Measurements from ENCODE around the gene CYFIP1.

The CYFIP1 gene

GRCh38 chr15:22888120-22888859 lies 91.9 kb downstream of the CYFIP1 start:
- no peak for DNase-seq

GRCh38 chr15:22887157-22887951 lies 92.8 kb downstream of the CYFIP1 start:
- DNase-seq, result no peak

DNA sequence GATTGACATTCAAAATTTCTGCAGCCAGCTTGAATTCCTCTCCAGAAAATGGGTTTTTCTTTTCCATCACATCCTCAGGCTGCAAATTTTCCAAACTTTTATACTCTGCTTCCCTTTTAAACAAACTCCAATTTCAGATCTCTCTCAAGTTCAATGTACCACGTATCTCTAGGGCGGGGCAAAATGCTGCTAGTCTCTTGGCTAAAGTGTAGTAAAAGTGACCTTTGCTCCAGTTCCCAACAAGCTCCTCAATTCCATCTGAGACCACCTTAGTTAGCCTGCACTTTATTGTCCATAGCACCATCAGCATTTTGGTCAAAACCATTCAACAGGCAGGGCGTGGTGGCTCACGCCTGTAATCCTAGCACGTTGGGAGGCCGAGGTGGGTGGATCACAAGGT lies 95.0 kb downstream of the CYFIP1 start:
- no peak for DNase-seq

DNA sequence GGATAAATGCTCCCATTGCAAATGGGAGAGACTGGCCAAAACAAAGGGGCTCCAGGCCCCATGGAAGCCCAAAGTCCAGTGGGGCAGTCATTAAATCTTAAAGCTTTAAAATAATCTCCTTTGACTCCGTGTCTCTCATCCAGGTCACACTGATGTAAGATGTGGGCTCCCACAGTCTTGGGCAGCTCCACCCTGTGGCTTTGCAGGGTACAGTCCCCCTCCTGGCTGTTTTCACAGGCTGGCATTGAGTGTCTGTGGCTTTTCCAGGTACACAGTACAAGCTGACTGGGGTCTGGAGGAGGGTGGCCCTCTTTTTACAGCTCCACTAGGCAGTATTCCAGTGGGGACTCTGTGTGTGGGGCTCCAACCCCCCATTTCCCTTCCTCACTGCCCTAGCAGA lies 95.8 kb downstream of the CYFIP1 start:
- DNase-seq, result no peak

- no peak for DNase-seq
These were observed 97.0 kb downstream of the CYFIP1 start for GRCh38 chr15:22883196-22883595.

GRCh38 chr15:22881739-22882440 lies 98.3 kb downstream of the CYFIP1 start:
- DNase-seq, result no peak

- DNase-seq, result no peak
These were observed 99.0 kb downstream of the CYFIP1 start for GRCh38 chr15:22880981-22881738.

DNA sequence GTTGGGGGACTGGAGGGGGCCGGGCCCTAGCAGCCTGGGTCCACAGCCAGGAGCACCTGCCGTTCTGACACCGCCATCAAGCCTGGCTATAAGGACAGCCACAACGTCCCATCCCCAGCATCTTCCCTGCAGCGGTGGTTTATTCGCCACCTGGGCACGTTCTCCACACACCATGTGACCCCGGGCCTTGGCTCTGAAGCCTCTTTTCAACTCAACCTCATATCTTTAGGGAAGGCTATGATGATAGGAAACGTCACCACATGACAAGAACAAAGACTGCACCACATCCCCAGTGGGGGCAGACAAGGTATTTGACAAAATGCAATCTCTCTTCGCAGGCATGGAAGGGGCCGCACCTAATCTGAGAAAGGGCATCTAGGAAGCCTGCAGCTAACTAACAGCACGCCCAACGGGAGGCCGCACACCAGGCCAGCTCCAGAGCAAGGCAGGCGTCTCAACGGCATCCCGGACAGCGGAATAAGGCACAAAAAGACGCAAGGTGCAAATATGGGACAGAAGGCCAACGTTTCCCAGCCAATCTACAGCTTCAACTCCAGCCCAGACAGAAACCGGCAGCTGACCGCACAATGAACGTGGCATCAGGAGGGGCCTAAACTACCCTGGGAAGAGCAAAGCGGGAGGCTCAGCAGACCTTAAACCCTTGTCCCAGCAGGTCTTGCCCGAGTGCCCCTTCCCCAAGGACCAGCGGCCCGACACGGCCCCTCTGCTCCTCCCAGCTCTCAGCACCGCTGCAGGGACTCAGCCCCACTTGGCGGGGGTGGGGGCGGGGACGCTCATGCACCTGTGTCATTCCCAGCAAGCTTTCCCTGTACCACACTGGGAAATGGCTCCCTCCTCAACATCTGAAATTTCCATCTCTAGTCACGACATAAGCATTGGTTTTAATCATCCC lies 99.8 kb downstream of the CYFIP1 start:
- no peak for DNase-seq

DNA sequence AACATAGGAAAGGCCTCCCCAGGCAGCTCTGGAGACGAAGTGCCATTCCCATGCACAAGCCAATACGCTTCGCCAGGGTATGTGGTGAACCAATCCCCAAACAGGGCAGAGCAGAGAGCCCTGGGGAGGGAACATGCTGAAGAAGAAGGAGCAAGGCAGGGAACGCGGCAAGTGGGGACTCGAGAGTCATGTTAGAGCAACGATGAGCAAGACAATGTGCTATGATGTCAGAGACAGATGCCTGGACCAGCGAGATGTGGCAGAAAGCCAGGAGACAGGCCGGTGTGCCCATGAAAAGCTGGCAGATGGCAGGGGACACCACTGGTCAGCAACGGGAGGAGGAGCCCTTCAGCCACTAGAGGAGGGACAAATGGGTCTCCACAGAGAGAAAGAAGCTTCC lies 102.1 kb downstream of the CYFIP1 start:
- no peak for DNase-seq

- DNase-seq, result no peak
These were observed 102.6 kb downstream of the CYFIP1 start for GRCh38 chr15:22877607-22878006.

DNA sequence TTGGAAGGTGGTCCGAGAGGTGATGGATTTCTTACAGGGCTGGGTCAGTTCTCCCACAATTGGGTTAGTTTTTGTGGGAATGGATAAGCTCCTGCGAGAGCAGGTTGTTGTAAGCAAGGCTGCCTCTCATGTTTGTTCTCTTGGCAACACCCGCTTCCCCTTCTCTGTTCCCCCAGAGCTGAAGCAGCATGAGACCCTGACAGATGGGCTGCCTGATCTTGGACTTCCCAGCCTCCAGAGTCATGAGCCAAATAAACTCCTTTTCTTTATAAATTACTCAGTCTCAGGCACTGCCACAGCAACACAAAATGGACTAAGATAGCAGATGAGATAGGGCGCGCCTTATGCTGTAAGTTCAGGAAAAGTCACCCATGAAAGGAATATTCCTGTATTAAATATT lies 103.1 kb downstream of the CYFIP1 start:
- DNase-seq, result no peak

DNA sequence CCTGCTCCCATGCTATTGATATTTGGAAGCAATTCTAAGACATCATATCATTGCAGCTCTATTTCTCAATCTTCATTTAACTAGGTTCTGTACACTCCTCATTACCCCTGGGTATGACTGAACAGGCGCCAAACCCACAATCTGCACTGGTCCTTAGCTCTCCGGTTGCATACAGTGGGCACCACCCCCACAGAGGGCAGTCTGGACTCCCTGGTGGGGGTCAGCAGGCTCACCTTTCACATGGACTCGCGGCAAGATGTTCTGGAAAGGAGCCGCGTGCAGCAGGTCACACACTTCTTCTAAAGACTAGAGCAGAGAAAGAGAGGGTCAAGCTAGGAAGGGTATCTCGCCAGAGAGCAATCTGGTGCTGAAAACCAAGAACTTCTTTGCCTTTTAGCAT lies 105.2 kb downstream of the CYFIP1 start:
- DNase-seq, result no peak

DNA sequence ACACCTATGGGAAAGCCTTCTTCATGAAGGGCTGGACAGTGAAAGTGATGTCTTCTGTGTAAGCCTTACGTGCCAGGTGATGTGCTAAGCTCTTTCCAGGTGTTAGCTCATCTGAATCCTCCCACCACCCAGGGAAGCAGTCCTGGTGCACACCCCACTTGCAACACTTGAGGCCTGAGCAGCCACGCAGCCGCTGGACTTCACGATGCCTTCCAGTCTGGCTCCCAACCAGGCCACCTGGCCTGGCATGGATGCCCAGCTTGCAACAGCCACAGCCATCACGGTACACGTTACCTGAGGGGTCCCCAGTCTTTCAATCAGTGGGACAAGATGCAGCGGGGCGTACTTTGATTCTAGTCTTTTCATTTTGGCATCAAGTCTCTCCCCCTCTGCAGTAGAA lies 105.9 kb downstream of the CYFIP1 start:
- no peak for DNase-seq

DNA sequence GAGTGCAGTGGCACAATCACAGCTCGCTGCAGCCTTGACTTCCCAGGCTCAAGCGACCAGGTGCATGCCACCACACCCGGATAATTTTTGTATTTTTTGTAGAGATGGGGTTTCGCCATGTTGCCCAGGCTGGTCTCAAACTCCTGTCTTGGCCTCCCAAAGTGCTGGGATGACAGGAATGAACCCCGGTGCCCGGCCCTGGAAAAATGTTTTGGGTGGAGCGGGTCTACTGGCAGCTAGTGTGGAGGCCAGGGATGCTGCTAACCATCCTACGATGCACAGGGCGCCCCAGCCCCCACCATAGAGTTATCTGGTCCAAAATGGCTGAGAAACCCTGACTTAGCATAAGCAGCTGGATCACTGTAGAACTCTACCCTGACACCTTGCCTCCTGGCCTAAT lies 106.3 kb downstream of the CYFIP1 start:
- DNase-seq, result no peak

GRCh38 chr15:22872936-22873701 lies 107.0 kb downstream of the CYFIP1 start:
- no peak for DNase-seq

DNA sequence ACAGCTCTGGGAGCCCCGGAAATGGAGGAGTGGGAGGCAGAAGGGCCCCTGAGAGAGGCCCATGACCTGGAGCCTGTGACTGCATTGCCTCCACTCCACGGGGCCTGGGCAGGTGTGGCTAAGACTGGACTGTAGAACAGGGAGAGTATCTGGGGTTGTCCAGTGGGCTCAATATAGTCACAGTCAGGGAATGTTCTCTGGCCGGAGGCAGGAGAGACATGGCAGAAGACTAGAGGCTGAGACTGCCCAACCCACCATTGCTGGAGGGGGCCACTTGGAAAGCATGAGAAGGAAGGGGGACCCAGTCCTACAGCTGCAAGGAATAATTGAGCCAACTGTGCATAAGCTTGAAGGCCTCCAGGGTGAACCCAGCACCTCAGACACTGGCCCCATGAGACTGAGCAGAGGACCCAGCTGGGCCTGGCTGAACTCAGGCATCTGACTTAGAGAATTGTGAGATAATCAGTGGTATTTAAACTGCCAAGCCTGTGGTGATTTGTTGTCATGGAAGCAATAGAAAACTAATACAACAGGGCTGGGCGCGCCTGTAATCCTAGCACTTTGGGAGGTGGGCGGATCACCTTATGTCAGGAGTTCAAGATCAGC lies 108.6 kb downstream of the CYFIP1 start:
- DNase-seq, result no peak

- DNase-seq, result no peak
These were observed 109.3 kb downstream of the CYFIP1 start for GRCh38 chr15:22870865-22871264.

GRCh38 chr15:22869856-22870255 lies 110.3 kb downstream of the CYFIP1 start:
- no peak for DNase-seq

DNA sequence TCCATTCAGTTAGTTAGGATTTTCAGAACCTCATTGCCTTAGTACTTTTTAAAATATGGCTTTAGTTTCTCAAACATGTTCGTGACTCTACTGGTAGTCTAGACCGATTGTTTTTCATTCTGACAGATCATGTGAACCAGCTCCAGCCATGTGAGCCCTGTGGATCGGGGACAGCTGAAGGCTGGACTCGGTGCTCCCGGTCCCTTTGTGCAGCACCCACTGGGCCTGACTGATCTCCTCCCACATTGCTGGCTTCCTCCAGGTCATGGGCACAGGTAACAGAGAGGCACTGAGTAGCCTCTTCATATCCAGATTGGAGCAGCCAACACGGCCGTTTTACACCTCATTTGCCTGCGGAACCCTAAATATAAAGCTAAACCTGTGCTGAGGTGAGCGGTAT lies 111.2 kb downstream of the CYFIP1 start:
- no peak for DNase-seq

GRCh38 chr15:22868495-22868894 lies 111.7 kb downstream of the CYFIP1 start:
- no peak for DNase-seq

GRCh38 chr15:22867886-22868285 lies 112.3 kb downstream of the CYFIP1 start:
- no peak for DNase-seq

Measured in NCI-H187 (cell line).